ENCODE data around the gene CYP4F11. TPM values are rescaled to one million over a fixed set of nuclear protein-coding genes. Genes with fewer than 3 reads are reported as not detected.

The CYP4F11 gene
- total and polyA plus RNA-seq, 2 of the 13 experiments (the other 11 are each of a cell fraction or from before 2014, with no cell fraction given) = 7.8 to 8.4 TPM

DNA sequence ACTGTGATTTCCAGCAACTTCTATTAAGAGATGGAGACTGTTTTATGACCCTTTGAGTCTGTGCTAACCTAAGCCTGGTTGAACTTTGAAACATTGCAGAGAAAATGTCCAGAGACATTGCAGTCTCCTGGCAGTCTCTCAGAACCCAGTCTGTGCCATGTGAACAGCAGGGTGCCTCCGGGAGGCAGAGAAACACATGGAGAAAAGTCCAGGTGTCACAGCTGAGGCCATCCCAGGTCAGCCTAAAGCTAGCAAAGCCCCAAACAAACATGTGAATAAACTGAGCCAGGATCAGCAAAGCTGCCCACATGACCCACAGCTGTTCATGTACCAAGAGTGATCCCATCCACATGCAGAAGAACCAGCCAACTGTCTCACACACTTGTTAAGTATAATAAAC is 7.8 kb downstream of the CYP4F11 start (continued):
- peak; percentile 13; the same call in 1 of the 2 replicates for TF ChIP-seq NR2F6 (IDR thresholded peaks at IDR 0.05)
- TF ChIP-seq NR2F6 (CRISPR knock-in tag; IDR thresholded peaks at IDR 0.05) = peak; percentile 24; the same call in 1 of the 2 replicates
- TF ChIP-seq, protein P1, sequence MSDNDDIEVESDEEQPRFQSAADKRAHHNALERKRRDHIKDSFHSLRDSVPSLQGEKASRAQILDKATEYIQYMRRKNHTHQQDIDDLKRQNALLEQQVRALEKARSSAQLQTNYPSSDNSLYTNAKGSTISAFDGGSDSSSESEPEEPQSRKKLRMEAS (IDR thresholded peaks at IDR 0.05) = peak; percentile 42; the same call in 1 of the 2 replicates
- TF ChIP-seq IKZF1 (IDR thresholded peaks at IDR 0.05) = no peak

DNA sequence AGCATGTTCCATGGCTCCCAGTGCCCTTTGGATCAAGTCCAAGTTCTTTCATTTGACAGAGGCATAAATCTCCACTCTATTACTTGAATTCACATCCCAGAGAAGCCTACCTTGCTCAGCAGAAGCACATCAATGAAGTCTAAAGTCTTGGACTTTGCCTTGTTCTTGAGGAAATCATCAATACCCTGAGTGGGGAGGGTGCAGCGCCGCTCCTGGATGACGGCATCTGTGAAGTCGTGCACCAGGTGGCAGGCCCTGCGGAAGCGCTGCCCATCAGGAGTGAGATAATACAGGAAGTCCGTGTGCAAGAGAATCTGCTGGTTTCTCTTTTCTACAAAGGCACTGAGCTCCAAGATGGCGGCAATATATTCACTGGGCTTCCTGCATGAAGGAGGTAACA is 10.6 kb downstream of the CYP4F11 start:
- Histone ChIP-seq H3K9ac (ENCODE audit: insufficient read depth, low read depth, low read length) (no peak overlapping the region), H3K9me3 (ENCODE audit: low read length) (no peaks in the 10 kb centered on the region), H3K27me3 (ENCODE audit: control insufficient read depth in 1 of 2, insufficient read depth in 2 of 2, low read length in 2 of 2) (no peaks in the 10 kb centered on the region), H3K27ac (ENCODE audit: extremely low read length, insufficient read depth, low read length) (no peak overlapping the region), H3K79me2 (ENCODE audit: insufficient read depth, low read length) (no peaks in the 10 kb centered on the region), H3K4me2 (ENCODE audit: low read depth, low read length) (no peak overlapping the region), H3K4me3 (replicated peaks in 1 of 3; ENCODE audit: insufficient read depth in 1 of 3, low read depth in 2 of 3, low read length in 3 of 3) (no peak overlapping the region), H4K20me1 (ENCODE audit: insufficient read depth, low read length) (no peaks in the 10 kb centered on the region), H2AFZ (ENCODE audit: low read length) (no peak overlapping the region), H3K4me1 (ENCODE audit: insufficient read depth, low read length) (peaks cover 16% of the 10 kb centered on the region), H3K36me3 (replicated peaks in 1 of 2; ENCODE audit: control insufficient read depth in 1 of 2, insufficient read depth in 2 of 2, low read length in 2 of 2) (peaks cover 5 to 28% of the 10 kb centered on the region in 2 experiments)
- intact Hi-C loops (cut with micrococcal nuclease; ENCODE audit: unreplicated experiment) = no loop called here
- ChIA-PET POLR2A (no interaction called here), CTCF (ENCODE audit: low intra/inter-chr PET ratio, low total read pairs) (no interaction called here)
- no TSS peak for BruUV-seq (replicated peaks)
- no peak for FAIRE-seq
- ATAC-seq = no peak
- WGBS (ENCODE audit: low lambda C conversion rate) = 97% methylated on average over 8 of the region's 8 CpGs
- DNase-seq (ENCODE audit: low spot score) = no peak
- in situ Hi-C loops (cut with HindIII; ENCODE audit: extremely low pct_ligation_motif_present, low pct_unique_long_range_greater_than_20kb) = no loop called here
- TF ChIP-seq, protein P2, sequence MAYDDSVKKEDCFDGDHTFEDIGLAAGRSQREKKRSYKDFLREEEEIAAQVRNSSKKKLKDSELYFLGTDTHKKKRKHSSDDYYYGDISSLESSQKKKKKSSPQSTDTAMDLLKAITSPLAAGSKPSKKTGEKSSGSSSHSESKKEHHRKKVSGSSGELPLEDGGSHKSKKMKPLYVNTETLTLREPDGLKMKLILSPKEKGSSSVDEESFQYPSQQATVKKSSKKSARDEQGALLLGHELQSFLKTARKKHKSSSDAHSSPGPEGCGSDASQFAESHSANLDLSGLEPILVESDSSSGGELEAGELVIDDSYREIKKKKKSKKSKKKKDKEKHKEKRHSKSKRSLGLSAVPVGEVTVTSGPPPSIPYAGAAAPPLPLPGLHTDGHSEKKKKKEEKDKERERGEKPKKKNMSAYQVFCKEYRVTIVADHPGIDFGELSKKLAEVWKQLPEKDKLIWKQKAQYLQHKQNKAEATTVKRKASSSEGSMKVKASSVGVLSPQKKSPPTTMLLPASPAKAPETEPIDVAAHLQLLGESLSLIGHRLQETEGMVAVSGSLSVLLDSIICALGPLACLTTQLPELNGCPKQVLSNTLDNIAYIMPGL (CRISPR knock-in tag; IDR thresholded peaks at IDR 0.05; ENCODE audit: borderline replicate concordance in 1 of 2, low read depth in 1 of 2) = no peak
- TF ChIP-seq HOXA3 (CRISPR knock-in tag; IDR thresholded peaks at IDR 0.05) (no peak), POGZ (CRISPR knock-in tag; IDR thresholded peaks at IDR 0.05) (no peak), ZNF629 (CRISPR knock-in tag; conservative IDR thresholded peaks at IDR 0.05) (no peak), GFI1 (CRISPR knock-in tag; IDR thresholded peaks at IDR 0.05; ENCODE audit: borderline replicate concordance) (no peak), ZNF205 (CRISPR knock-in tag; IDR thresholded peaks at IDR 0.05) (no peak), PAF1 (CRISPR knock-in tag; IDR thresholded peaks at IDR 0.05) (no peak), FOXJ3 (CRISPR knock-in tag; IDR thresholded peaks at IDR 0.05; ENCODE audit: borderline replicate concordance) (no peak), MIER2 (CRISPR knock-in tag; IDR thresholded peaks at IDR 0.05) (no peak), ISX (CRISPR knock-in tag; conservative IDR thresholded peaks at IDR 0.05) (no peak), ZNF550 (CRISPR knock-in tag; IDR thresholded peaks at IDR 0.05; ENCODE audit: borderline replicate concordance) (no peak), ZNF260 (CRISPR knock-in tag; IDR thresholded peaks at IDR 0.05; ENCODE audit: borderline replicate concordance, low read depth) (no peak)
- TF ChIP-seq, protein P3, sequence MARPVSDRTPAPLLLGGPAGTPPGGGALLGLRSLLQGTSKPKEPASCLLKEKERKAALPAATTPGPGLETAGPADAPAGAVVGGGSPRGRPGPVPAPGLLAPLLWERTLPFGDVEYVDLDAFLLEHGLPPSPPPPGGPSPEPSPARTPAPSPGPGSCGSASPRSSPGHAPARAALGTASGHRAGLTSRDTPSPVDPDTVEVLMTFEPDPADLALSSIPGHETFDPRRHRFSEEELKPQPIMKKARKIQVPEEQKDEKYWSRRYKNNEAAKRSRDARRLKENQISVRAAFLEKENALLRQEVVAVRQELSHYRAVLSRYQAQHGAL (CRISPR knock-in tag; IDR thresholded peaks at IDR 0.05; ENCODE audit: not compliant biosample characterization) = no peak
- TF ChIP-seq, protein P4, sequence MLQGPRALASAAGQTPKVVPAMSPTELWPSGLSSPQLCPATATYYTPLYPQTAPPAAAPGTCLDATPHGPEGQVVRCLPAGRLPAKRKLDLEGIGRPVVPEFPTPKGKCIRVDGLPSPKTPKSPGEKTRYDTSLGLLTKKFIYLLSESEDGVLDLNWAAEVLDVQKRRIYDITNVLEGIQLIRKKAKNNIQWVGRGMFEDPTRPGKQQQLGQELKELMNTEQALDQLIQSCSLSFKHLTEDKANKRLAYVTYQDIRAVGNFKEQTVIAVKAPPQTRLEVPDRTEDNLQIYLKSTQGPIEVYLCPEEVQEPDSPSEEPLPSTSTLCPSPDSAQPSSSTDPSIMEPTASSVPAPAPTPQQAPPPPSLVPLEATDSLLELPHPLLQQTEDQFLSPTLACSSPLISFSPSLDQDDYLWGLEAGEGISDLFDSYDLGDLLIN (CRISPR knock-in tag; IDR thresholded peaks at IDR 0.05; ENCODE audit: borderline replicate concordance) = no peak
- TF ChIP-seq, protein P5, sequence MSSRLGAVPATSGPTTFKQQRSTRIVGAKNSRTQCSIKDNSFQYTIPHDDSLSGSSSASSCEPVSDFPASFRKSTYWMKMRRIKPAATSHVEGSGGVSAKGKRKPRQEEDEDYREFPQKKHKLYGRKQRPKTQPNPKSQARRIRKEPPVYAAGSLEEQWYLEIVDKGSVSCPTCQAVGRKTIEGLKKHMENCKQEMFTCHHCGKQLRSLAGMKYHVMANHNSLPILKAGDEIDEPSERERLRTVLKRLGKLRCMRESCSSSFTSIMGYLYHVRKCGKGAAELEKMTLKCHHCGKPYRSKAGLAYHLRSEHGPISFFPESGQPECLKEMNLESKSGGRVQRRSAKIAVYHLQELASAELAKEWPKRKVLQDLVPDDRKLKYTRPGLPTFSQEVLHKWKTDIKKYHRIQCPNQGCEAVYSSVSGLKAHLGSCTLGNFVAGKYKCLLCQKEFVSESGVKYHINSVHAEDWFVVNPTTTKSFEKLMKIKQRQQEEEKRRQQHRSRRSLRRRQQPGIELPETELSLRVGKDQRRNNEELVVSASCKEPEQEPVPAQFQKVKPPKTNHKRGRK (CRISPR knock-in tag; IDR thresholded peaks at IDR 0.05) = no peak

Measured in HepG2 (cell line).